ENCODE data around the gene LAMA2.

LAMA2 gene

GRCh38 chr6:129287231-129288177 is 404.6 kb downstream of the LAMA2 start:
- in situ Hi-C loops (cut with HindIII; ENCODE audit: low pct_unique_long_range_greater_than_20kb, low sequenced_read_pairs), result no loop called here
- no peak for DNase-seq (ENCODE audit: low read depth in 1 of 2, low spot score in 1 of 2)
- no peak for TF ChIP-seq JUND (IDR thresholded peaks at IDR 0.05; ENCODE audit: low read depth)

GRCh38 chr6:129289442-129289841 is 406.5 kb downstream of the LAMA2 start:
- DNase-seq (ENCODE audit: low read depth in 1 of 2, low spot score in 1 of 2), result no peak
- TF ChIP-seq JUND (IDR thresholded peaks at IDR 0.05; ENCODE audit: low read depth), result no peak
- in situ Hi-C loops (cut with HindIII; ENCODE audit: low pct_unique_long_range_greater_than_20kb, low sequenced_read_pairs), result no loop called here

- no peak for TF ChIP-seq JUND (IDR thresholded peaks at IDR 0.05; ENCODE audit: low read depth)
- DNase-seq (ENCODE audit: low read depth in 1 of 2, low spot score in 1 of 2), result peak in 1 of 2 experiments; percentile 19
- in situ Hi-C loops (cut with HindIII; ENCODE audit: low pct_unique_long_range_greater_than_20kb, low sequenced_read_pairs), result no loop called here
Measured at GRCh38 chr6:129292836-129293235, 409.9 kb downstream of the LAMA2 start.

GRCh38 chr6:129297592-129297991 is 414.7 kb downstream of the LAMA2 start:
- TF ChIP-seq JUND (IDR thresholded peaks at IDR 0.05; ENCODE audit: low read depth), result no peak
- DNase-seq (ENCODE audit: low read depth in 1 of 2, low spot score in 1 of 2), result peak in 1 of 2 experiments; percentile 12
- in situ Hi-C loops (cut with HindIII; ENCODE audit: low pct_unique_long_range_greater_than_20kb, low sequenced_read_pairs), result no loop called here

- in situ Hi-C loops (cut with HindIII; ENCODE audit: low pct_unique_long_range_greater_than_20kb, low sequenced_read_pairs), result no loop called here
- TF ChIP-seq JUND (IDR thresholded peaks at IDR 0.05; ENCODE audit: low read depth), result no peak
- no peak for DNase-seq (ENCODE audit: low read depth in 1 of 2, low spot score in 1 of 2)
Measured at GRCh38 chr6:129302671-129303070, 419.7 kb downstream of the LAMA2 start.

GRCh38 chr6:129306826-129307225 is 423.9 kb downstream of the LAMA2 start:
- TF ChIP-seq JUND (IDR thresholded peaks at IDR 0.05; ENCODE audit: low read depth), result no peak
- no peak for DNase-seq (ENCODE audit: low read depth in 1 of 2, low spot score in 1 of 2)
- in situ Hi-C loops (cut with HindIII; ENCODE audit: low pct_unique_long_range_greater_than_20kb, low sequenced_read_pairs), result no loop called here

GRCh38 chr6:129307845-129308244 is 424.9 kb downstream of the LAMA2 start:
- no peak for DNase-seq (ENCODE audit: low read depth in 1 of 2, low spot score in 1 of 2)
- in situ Hi-C loops (cut with HindIII; ENCODE audit: low pct_unique_long_range_greater_than_20kb, low sequenced_read_pairs), result no loop called here
- no peak for TF ChIP-seq JUND (IDR thresholded peaks at IDR 0.05; ENCODE audit: low read depth)

- in situ Hi-C loops (cut with HindIII; ENCODE audit: low pct_unique_long_range_greater_than_20kb, low sequenced_read_pairs), result no loop called here
- TF ChIP-seq JUND (IDR thresholded peaks at IDR 0.05; ENCODE audit: low read depth), result no peak
- DNase-seq (ENCODE audit: low read depth in 1 of 2, low spot score in 1 of 2), result no peak
Measured at GRCh38 chr6:129309154-129309553, 426.2 kb downstream of the LAMA2 start.

- DNase-seq (ENCODE audit: low read depth in 1 of 2, low spot score in 1 of 2), result peak in 1 of 2 experiments; percentile 7
- no peak for TF ChIP-seq JUND (IDR thresholded peaks at IDR 0.05; ENCODE audit: low read depth)
- in situ Hi-C loops (cut with HindIII; ENCODE audit: low pct_unique_long_range_greater_than_20kb, low sequenced_read_pairs), result no loop called here
Measured at GRCh38 chr6:129312880-129313279, 429.9 kb downstream of the LAMA2 start.

- no peak for DNase-seq (ENCODE audit: low read depth in 1 of 2, low spot score in 1 of 2)
- no peak for TF ChIP-seq JUND (IDR thresholded peaks at IDR 0.05; ENCODE audit: low read depth)
- in situ Hi-C loops (cut with HindIII; ENCODE audit: low pct_unique_long_range_greater_than_20kb, low sequenced_read_pairs), result no loop called here
Measured at GRCh38 chr6:129314575-129314974, 431.6 kb downstream of the LAMA2 start.

GRCh38 chr6:129317931-129318820 is 435.2 kb downstream of the LAMA2 start:
- DNase-seq (ENCODE audit: low read depth in 1 of 2, low spot score in 1 of 2), result peak; percentile 8 to 93
- peak; percentile 48; the same call in 1 of the 2 replicates for TF ChIP-seq JUND (IDR thresholded peaks at IDR 0.05; ENCODE audit: low read depth)
- in situ Hi-C loops (cut with HindIII; ENCODE audit: low pct_unique_long_range_greater_than_20kb, low sequenced_read_pairs), result no loop called here

GRCh38 chr6:129320892-129321291 is 438.0 kb downstream of the LAMA2 start:
- no peak for TF ChIP-seq JUND (IDR thresholded peaks at IDR 0.05; ENCODE audit: low read depth)
- in situ Hi-C loops (cut with HindIII; ENCODE audit: low pct_unique_long_range_greater_than_20kb, low sequenced_read_pairs), result no loop called here
- no peak for DNase-seq (ENCODE audit: low read depth in 1 of 2, low spot score in 1 of 2)

- in situ Hi-C loops (cut with HindIII; ENCODE audit: low pct_unique_long_range_greater_than_20kb, low sequenced_read_pairs), result no loop called here
- DNase-seq (ENCODE audit: low read depth in 1 of 2, low spot score in 1 of 2), result no peak
- no peak for TF ChIP-seq JUND (IDR thresholded peaks at IDR 0.05; ENCODE audit: low read depth)
Measured at GRCh38 chr6:129321303-129321702, 438.4 kb downstream of the LAMA2 start.
